Measurements from ENCODE around the gene KCNQ1. TPM values are rescaled to one million over a fixed set of nuclear protein-coding genes. Genes with fewer than 3 reads are reported as not detected.

KCNQ1 gene
- polyA plus RNA-seq, 1 of the 3 experiments (the other 2 are of a cell fraction): 0.05 TPM

GRCh38 chr11:2748814-2749554, 304.2 kb downstream of the KCNQ1 start:
- no peak overlapping the region for H3K4me3 ChIP-seq (ENCODE audit: low read depth in 2 of 2, low read length in 1 of 2)
- H3K36me3 ChIP-seq (replicated peaks in 1 of 2; ENCODE audit: control insufficient read depth in 1 of 2, insufficient read depth in 2 of 2, low read length in 1 of 2): no peaks in the 10 kb centered on the region
- no peaks in the 10 kb centered on the region for H3K9me2 ChIP-seq
- H4K20me1 ChIP-seq (ENCODE audit: insufficient read depth): no peaks in the 10 kb centered on the region
- no peaks in the 10 kb centered on the region for H3K9me3 ChIP-seq
- no peaks in the 10 kb centered on the region for H3K79me2 ChIP-seq (ENCODE audit: insufficient read depth)
- no peak overlapping the region for H3K4me2 ChIP-seq
- H3K9ac ChIP-seq: no peak overlapping the region
- H2AFZ ChIP-seq (ENCODE audit: low read depth): no peak overlapping the region
- peaks cover 3 to 42% of the 10 kb centered on the region in 2 experiments; a peak in 2 of 4 replicates for H3K4me1 ChIP-seq (ENCODE audit: control insufficient read depth in 1 of 2, insufficient read depth in 2 of 2, low read depth in 1 of 2, low read length in 1 of 2)
- no peaks in the 10 kb centered on the region for H3F3A ChIP-seq (replicated peaks; ENCODE audit: insufficient read depth)
- DNase-seq: no peak
- no peak overlapping the region; a peak in 1 of 4 replicates for H3K27ac ChIP-seq (ENCODE audit: low read depth in 2 of 2, low read length in 1 of 2)
- H3K27me3 ChIP-seq (ENCODE audit: insufficient read depth): no peaks in the 10 kb centered on the region
- POLR2A ChIA-PET: interaction anchor here (1.0 kb wide), 1 partner anchor 29 kb away, joined by 3 read pairs; no protein-coding TSS in a partner anchor
- TF ChIP-seq RXRA (IDR thresholded peaks at IDR 0.05; ENCODE audit: borderline replicate concordance, low read depth) (no peak), POLR2AphosphoS5 (IDR thresholded peaks at IDR 0.05; ENCODE audit: low read depth, low read length) (no peak), PBX3 (IDR thresholded peaks at IDR 0.05) (no peak), GABPA (IDR thresholded peaks at IDR 0.05; ENCODE audit: low read depth) (no peak), TAF1 (IDR thresholded peaks at IDR 0.05; ENCODE audit: borderline replicate concordance, low read depth, low read length) (no peak), FOSL2 (IDR thresholded peaks at IDR 0.05; ENCODE audit: borderline replicate concordance, low read depth) (no peak), RCOR1 (IDR thresholded peaks at IDR 0.05; ENCODE audit: low read length) (no peak), SMC3 (IDR thresholded peaks at IDR 0.05; ENCODE audit: low read depth, low read length) (no peak), RFX5 (IDR thresholded peaks at IDR 0.05; ENCODE audit: low read length) (no peak), USF1 (IDR thresholded peaks at IDR 0.05; ENCODE audit: borderline replicate concordance, low read depth) (no peak), ELF1 (IDR thresholded peaks at IDR 0.05) (no peak), ZBTB33 (IDR thresholded peaks at IDR 0.05; ENCODE audit: borderline replicate concordance, low read depth) (no peak), TEAD4 (IDR thresholded peaks at IDR 0.05; ENCODE audit: borderline replicate concordance, insufficient read depth) (no peak), RAD21 (IDR thresholded peaks at IDR 0.05; ENCODE audit: low read length) (no peak)
- CTCF ChIA-PET: interaction anchor here (1.3 to 2.3 kb wide), 4 partner anchors 29 to 216 kb away, joined by 3 to 6 read pairs (median 4); no protein-coding TSS in a partner anchor
- WGBS (ENCODE audit: low lambda C conversion rate): 74% methylated on average over 16 of the region's 17 CpGs

All from SK-N-SH (cell line).